Measurements from ENCODE around the gene CABYR.

DNA sequence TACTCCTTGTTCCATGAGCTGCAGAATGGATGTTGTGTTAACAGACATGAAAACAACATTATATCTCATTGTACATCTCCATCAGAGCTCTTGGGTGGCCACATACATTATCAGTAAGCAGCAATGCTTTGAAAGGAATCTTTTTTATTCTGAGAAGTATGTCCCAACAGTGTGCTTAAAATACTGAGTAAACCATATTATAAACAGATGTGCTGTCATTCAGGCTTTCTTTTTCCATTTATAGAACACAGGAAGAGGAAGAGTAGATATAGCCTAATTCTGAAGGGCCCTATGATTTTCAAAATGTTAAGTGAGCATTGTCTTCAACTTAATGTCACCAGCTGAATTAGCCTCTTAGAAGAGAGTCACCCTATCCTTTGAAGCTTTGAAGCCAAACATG, 44.3 kb upstream of the CABYR start:
- no peak for TF ChIP-seq POLR2AphosphoS5 (IDR thresholded peaks at IDR 0.05)
- TF ChIP-seq, protein P1, sequence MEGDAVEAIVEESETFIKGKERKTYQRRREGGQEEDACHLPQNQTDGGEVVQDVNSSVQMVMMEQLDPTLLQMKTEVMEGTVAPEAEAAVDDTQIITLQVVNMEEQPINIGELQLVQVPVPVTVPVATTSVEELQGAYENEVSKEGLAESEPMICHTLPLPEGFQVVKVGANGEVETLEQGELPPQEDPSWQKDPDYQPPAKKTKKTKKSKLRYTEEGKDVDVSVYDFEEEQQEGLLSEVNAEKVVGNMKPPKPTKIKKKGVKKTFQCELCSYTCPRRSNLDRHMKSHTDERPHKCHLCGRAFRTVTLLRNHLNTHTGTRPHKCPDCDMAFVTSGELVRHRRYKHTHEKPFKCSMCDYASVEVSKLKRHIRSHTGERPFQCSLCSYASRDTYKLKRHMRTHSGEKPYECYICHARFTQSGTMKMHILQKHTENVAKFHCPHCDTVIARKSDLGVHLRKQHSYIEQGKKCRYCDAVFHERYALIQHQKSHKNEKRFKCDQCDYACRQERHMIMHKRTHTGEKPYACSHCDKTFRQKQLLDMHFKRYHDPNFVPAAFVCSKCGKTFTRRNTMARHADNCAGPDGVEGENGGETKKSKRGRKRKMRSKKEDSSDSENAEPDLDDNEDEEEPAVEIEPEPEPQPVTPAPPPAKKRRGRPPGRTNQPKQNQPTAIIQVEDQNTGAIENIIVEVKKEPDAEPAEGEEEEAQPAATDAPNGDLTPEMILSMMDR (IDR thresholded peaks at IDR 0.05), result no peak

Measured in breast epithelium (tissue), 3 donors.